Measurements from ENCODE around the gene YWHAG. TPM values are rescaled to one million over a fixed set of nuclear protein-coding genes. Genes with fewer than 3 reads are reported as not detected.

Gene YWHAG
- total RNA-seq, 2 experiments from 2014 or later: 42.6 to 126 TPM

DNA sequence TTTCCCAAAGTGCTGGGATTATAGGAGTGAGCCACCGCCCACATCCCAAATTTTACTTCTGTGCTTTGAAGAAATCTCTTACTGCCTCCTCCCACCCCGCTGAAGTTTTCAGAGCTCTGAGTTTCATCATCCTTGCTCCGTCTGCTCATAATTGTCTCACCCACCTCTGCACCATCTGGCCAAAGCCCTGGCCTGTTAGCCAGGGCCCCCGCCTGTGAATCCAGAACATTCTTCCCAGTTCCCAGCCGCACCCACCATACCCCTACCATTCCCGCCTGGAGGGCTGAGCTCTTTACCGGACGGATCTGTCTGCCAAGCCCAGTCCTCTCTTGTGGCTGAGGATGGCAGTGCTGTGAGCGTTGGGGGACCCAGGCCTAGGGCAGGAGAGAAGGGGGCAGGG, 36.2 kb upstream of the YWHAG start:
- Histone ChIP-seq H3K36me3 (ENCODE audit: insufficient read depth, low read length) (no peaks in the 10 kb centered on the region), H4K20me1 (ENCODE audit: insufficient read depth, low read length) (no peaks in the 10 kb centered on the region), H3K4me3 (ENCODE audit: low read depth, low read length, poor library complexity, severe bottlenecking) (no peak overlapping the region), H3K27ac (ENCODE audit: low read depth, low read length, poor library complexity, severe bottlenecking) (no peak overlapping the region), H2AFZ (ENCODE audit: low read length) (no peak overlapping the region), H3K4me1 (ENCODE audit: insufficient read depth, low read length, poor library complexity, severe bottlenecking) (peaks cover 23% of the 10 kb centered on the region), H3K79me2 (ENCODE audit: insufficient read depth, low read depth, low read length) (no peaks in the 10 kb centered on the region), H3K9me3 (ENCODE audit: low read length) (no peaks in the 10 kb centered on the region), H3K9me2 (ENCODE audit: insufficient read depth, low read length) (no peaks in the 10 kb centered on the region), H3K4me2 (ENCODE audit: low read length) (no peak overlapping the region)
- CTCF ChIA-PET (ENCODE audit: unreplicated experiment): no interaction called here
- no TSS peak for BruUV-seq (replicated peaks)
- POLR2A ChIA-PET: interaction anchor here (0.7 kb wide), 1 partner anchor 11 kb away, joined by 4 read pairs; no protein-coding TSS in a partner anchor
- intact Hi-C loops (cut with micrococcal nuclease; ENCODE audit: unreplicated experiment): no loop called here
- no peak for DNase-seq (ENCODE audit: low spot score)
- TF ChIP-seq, protein P1, sequence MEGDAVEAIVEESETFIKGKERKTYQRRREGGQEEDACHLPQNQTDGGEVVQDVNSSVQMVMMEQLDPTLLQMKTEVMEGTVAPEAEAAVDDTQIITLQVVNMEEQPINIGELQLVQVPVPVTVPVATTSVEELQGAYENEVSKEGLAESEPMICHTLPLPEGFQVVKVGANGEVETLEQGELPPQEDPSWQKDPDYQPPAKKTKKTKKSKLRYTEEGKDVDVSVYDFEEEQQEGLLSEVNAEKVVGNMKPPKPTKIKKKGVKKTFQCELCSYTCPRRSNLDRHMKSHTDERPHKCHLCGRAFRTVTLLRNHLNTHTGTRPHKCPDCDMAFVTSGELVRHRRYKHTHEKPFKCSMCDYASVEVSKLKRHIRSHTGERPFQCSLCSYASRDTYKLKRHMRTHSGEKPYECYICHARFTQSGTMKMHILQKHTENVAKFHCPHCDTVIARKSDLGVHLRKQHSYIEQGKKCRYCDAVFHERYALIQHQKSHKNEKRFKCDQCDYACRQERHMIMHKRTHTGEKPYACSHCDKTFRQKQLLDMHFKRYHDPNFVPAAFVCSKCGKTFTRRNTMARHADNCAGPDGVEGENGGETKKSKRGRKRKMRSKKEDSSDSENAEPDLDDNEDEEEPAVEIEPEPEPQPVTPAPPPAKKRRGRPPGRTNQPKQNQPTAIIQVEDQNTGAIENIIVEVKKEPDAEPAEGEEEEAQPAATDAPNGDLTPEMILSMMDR (conservative IDR thresholded peaks at IDR 0.05; ENCODE audit: low read length): no peak
- TF ChIP-seq EZH2phosphoT487 (IDR thresholded peaks at IDR 0.05; ENCODE audit: borderline replicate concordance, low read depth, low read length): no peak

DNA sequence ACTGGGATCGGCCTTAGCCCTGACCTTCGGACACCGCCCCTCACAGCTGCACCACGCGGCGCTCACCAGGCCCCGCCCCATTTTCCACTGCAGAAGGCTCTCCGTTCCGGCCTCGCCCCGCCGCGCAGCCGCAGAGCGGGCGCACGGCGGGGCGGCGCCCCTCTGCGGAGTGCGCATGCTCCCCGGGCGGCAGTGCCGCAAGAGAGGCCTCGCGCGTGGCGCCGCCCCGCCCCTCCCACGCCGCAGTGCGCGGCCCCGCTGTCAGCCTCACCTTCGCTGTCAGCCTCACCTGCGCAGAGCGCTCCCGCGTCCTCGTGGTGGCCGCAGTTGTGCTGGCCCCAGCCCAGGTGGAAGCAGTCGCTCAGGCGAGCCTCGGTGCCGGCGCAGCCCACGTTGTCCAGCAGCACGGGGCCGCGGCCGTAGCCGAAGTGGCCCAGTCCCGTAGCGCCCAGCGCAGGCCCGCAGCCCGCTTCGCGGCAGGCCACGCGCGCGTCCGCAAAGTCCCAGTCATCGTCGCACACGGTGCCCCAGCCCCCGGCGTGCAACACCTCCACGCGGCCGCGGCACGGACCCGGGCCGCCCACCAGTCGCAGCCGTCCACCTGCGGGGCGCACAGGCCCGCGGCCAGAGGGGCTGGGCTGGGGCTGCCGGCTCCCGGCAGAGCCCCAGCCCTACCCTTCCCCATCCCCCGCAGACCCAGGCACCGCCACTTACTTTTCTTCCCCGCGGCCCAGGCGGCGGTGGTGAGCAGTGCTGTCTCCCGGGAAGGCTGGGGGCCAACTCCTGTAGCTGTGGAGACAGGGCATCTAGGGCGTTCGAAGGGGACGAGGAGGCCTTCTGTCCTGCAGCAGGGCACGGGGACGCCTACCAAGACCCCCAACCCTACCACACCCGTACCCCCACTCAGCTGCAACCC, 34.6 kb upstream of the YWHAG start:
- Histone ChIP-seq H4K20me1 (ENCODE audit: insufficient read depth, low read length) (no peaks in the 10 kb centered on the region), H3K4me1 (ENCODE audit: insufficient read depth, low read length, poor library complexity, severe bottlenecking) (peaks cover 29% of the 10 kb centered on the region), H3K36me3 (ENCODE audit: insufficient read depth, low read length) (no peaks in the 10 kb centered on the region), H3K9me3 (ENCODE audit: low read length) (no peaks in the 10 kb centered on the region), H3K27ac (ENCODE audit: low read depth, low read length, poor library complexity, severe bottlenecking) (no peak overlapping the region), H3K4me3 (ENCODE audit: low read depth, low read length, poor library complexity, severe bottlenecking) (peak overlapping the region; percentile 68), H2AFZ (ENCODE audit: low read length) (peak overlapping the region; percentile 91), H3K9me2 (ENCODE audit: insufficient read depth, low read length) (no peaks in the 10 kb centered on the region), H3K4me2 (ENCODE audit: low read length) (peak overlapping the region; percentile 81), H3K79me2 (ENCODE audit: insufficient read depth, low read depth, low read length) (no peaks in the 10 kb centered on the region)
- DNase-seq (ENCODE audit: low spot score): peak; percentile 95
- intact Hi-C loops (cut with micrococcal nuclease; ENCODE audit: unreplicated experiment): loop anchor here (2.0 kb wide), 1 partner anchor 35 kb away; the partner anchor contains the start of gene YWHAG
- CTCF ChIA-PET (ENCODE audit: unreplicated experiment): no interaction called here
- TF ChIP-seq, protein P1 (conservative IDR thresholded peaks at IDR 0.05; ENCODE audit: low read length): no peak
- no peak for TF ChIP-seq EZH2phosphoT487 (IDR thresholded peaks at IDR 0.05; ENCODE audit: borderline replicate concordance, low read depth, low read length)
- POLR2A ChIA-PET: interaction anchor here (0.7 kb wide), 1 partner anchor 75 kb away, joined by 3 read pairs; no protein-coding TSS in a partner anchor
- BruUV-seq (replicated peaks): no TSS peak
